Measurements from ENCODE around the gene ADCY10.

The ADCY10 gene

DNA sequence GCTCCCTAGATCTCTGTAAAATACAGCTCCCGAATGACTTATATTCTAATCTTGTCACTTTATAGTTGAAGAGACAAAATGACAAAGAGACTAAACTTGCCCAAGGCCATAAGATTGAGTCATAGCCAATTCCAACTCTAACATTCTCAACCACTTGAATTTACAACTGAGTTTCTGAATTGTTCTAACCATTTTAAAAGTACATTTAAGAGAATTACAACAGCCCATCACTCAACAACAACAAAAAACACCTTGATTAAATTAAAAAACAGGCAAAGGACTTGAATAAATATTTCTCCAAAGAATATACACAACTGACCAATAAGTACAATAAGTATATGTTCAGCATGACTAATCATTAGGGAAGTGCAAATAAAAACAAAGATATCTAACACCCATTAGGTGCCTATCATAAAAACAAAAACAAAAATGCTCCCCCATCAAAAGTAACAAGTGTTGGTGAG is 8.7 kb upstream of the ADCY10 start:
- TF ChIP-seq OSR1 (CRISPR knock-in tag; IDR thresholded peaks at IDR 0.05) (no peak), ZNF70 (CRISPR knock-in tag; IDR thresholded peaks at IDR 0.05) (no peak), ZFP3 (CRISPR knock-in tag; IDR thresholded peaks at IDR 0.05) (no peak), ZNF8 (CRISPR knock-in tag; IDR thresholded peaks at IDR 0.05) (no peak), TOX (CRISPR knock-in tag; IDR thresholded peaks at IDR 0.05; ENCODE audit: borderline replicate concordance) (no peak), SNAI2 (CRISPR knock-in tag; IDR thresholded peaks at IDR 0.05) (no peak)
- TF ChIP-seq, protein P1, sequence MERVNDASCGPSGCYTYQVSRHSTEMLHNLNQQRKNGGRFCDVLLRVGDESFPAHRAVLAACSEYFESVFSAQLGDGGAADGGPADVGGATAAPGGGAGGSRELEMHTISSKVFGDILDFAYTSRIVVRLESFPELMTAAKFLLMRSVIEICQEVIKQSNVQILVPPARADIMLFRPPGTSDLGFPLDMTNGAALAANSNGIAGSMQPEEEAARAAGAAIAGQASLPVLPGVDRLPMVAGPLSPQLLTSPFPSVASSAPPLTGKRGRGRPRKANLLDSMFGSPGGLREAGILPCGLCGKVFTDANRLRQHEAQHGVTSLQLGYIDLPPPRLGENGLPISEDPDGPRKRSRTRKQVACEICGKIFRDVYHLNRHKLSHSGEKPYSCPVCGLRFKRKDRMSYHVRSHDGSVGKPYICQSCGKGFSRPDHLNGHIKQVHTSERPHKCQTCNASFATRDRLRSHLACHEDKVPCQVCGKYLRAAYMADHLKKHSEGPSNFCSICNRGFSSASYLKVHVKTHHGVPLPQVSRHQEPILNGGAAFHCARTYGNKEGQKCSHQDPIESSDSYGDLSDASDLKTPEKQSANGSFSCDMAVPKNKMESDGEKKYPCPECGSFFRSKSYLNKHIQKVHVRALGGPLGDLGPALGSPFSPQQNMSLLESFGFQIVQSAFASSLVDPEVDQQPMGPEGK (CRISPR knock-in tag; IDR thresholded peaks at IDR 0.05; ENCODE audit: borderline replicate concordance) = no peak
- TF ChIP-seq, protein P2, sequence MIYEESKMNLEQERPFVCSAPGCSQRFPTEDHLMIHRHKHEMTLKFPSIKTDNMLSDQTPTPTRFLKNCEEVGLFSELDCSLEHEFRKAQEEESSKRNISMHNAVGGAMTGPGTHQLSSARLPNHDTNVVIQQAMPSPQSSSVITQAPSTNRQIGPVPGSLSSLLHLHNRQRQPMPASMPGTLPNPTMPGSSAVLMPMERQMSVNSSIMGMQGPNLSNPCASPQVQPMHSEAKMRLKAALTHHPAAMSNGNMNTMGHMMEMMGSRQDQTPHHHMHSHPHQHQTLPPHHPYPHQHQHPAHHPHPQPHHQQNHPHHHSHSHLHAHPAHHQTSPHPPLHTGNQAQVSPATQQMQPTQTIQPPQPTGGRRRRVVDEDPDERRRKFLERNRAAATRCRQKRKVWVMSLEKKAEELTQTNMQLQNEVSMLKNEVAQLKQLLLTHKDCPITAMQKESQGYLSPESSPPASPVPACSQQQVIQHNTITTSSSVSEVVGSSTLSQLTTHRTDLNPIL (CRISPR knock-in tag; IDR thresholded peaks at IDR 0.05; ENCODE audit: low read depth) = no peak
- no peak for ATAC-seq

DNA sequence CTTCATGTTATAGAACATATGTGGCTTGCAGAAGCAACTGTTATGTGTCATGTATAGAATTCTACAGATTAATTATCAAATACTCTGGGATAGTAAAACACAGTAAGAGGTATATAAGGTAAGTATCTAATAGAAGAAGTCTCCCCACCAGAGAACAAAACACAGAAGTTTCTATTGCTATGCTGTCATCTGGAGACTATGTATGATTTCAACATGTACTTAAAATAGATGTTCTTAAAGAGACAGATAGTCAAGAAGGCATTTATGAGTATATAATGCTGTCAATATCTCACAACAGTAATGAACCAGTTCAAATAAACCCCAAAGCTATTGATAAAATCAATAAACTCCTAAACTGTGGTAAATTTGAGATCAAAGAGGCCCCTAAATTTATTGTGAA is 8.1 kb upstream of the ADCY10 start:
- no peak for ATAC-seq
- TF ChIP-seq, protein P3, sequence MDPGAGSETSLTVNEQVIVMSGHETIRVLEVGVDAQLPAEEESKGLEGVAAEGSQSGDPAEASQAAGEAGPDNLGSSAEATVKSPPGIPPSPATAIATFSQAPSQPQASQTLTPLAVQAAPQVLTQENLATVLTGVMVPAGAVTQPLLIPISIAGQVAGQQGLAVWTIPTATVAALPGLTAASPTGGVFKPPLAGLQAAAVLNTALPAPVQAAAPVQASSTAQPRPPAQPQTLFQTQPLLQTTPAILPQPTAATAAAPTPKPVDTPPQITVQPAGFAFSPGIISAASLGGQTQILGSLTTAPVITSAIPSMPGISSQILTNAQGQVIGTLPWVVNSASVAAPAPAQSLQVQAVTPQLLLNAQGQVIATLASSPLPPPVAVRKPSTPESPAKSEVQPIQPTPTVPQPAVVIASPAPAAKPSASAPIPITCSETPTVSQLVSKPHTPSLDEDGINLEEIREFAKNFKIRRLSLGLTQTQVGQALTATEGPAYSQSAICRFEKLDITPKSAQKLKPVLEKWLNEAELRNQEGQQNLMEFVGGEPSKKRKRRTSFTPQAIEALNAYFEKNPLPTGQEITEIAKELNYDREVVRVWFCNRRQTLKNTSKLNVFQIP (CRISPR knock-in tag; IDR thresholded peaks at IDR 0.05; ENCODE audit: borderline replicate concordance, low read depth) = no peak
- no peak for TF ChIP-seq ZNF565 (CRISPR knock-in tag; conservative IDR thresholded peaks at IDR 0.05; ENCODE audit: low read depth)
- TF ChIP-seq ISL1 (CRISPR knock-in tag; IDR thresholded peaks at IDR 0.05) = no peak
- TF ChIP-seq PPARA (CRISPR knock-in tag; IDR thresholded peaks at IDR 0.05; ENCODE audit: borderline replicate concordance) = no peak
- no peak for TF ChIP-seq ESRRG (CRISPR knock-in tag; IDR thresholded peaks at IDR 0.05)
- TF ChIP-seq, protein P4, sequence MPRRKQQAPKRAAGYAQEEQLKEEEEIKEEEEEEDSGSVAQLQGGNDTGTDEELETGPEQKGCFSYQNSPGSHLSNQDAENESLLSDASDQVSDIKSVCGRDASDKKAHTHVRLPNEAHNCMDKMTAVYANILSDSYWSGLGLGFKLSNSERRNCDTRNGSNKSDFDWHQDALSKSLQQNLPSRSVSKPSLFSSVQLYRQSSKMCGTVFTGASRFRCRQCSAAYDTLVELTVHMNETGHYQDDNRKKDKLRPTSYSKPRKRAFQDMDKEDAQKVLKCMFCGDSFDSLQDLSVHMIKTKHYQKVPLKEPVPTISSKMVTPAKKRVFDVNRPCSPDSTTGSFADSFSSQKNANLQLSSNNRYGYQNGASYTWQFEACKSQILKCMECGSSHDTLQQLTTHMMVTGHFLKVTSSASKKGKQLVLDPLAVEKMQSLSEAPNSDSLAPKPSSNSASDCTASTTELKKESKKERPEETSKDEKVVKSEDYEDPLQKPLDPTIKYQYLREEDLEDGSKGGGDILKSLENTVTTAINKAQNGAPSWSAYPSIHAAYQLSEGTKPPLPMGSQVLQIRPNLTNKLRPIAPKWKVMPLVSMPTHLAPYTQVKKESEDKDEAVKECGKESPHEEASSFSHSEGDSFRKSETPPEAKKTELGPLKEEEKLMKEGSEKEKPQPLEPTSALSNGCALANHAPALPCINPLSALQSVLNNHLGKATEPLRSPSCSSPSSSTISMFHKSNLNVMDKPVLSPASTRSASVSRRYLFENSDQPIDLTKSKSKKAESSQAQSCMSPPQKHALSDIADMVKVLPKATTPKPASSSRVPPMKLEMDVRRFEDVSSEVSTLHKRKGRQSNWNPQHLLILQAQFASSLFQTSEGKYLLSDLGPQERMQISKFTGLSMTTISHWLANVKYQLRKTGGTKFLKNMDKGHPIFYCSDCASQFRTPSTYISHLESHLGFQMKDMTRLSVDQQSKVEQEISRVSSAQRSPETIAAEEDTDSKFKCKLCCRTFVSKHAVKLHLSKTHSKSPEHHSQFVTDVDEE (CRISPR knock-in tag; IDR thresholded peaks at IDR 0.05) = no peak
- TF ChIP-seq, protein P1 (CRISPR knock-in tag; IDR thresholded peaks at IDR 0.05; ENCODE audit: borderline replicate concordance) = no peak
- no peak for TF ChIP-seq TCF4 (CRISPR knock-in tag; IDR thresholded peaks at IDR 0.05; ENCODE audit: borderline replicate concordance)
- TF ChIP-seq, protein P2 (CRISPR knock-in tag; IDR thresholded peaks at IDR 0.05; ENCODE audit: low read depth) = no peak
- TF ChIP-seq GLIS3 (CRISPR knock-in tag; IDR thresholded peaks at IDR 0.05) = no peak
- TF ChIP-seq RARB (CRISPR knock-in tag; IDR thresholded peaks at IDR 0.05) = no peak
- no peak for TF ChIP-seq ZC3H10 (CRISPR knock-in tag; IDR thresholded peaks at IDR 0.05)
- no peak for TF ChIP-seq ZNF70 (CRISPR knock-in tag; IDR thresholded peaks at IDR 0.05)
- TF ChIP-seq CSDC2 (CRISPR knock-in tag; IDR thresholded peaks at IDR 0.05) = no peak
- TF ChIP-seq ARNTL (CRISPR knock-in tag; IDR thresholded peaks at IDR 0.05; ENCODE audit: borderline replicate concordance, low read depth) = no peak
- TF ChIP-seq ZFP3 (CRISPR knock-in tag; IDR thresholded peaks at IDR 0.05) = no peak

All from SK-N-SH treated with all-trans-retinoic acid at 6 μM for 48 hours (cell line).